Naive B cell (primary cell): Measurements from ENCODE around the gene BCAN. TPM values are rescaled to one million over a fixed set of nuclear protein-coding genes. Genes with fewer than 3 reads are reported as not detected.

Experiments used
- ATAC-seq, 2 donors: fragments of 150-1000 bp; cut with Tn5 transposase; 2 replicates each; pipeline ENCODE4 v1.10.0; 2021; ENCODE audit warnings: low read depth in 2 of 2, mild to moderate bottlenecking in 2 of 2, moderate library complexity in 2 of 2
- DNase-seq: peaks from one replicate; pipeline ENCODE4 v3.0.0; 2022
- H3K27ac Mint-ChIP-seq, 6 donors: one replicate each; pipeline ENCODE4 v1.8.0; 2020 to 2022; ENCODE audit warnings: mild to moderate bottlenecking in 6 of 6, mixed read lengths in 6 of 6, moderate library complexity in 5 of 6, inconsistent platforms in 2 of 6
- H3K27me3 Mint-ChIP-seq, 3 donors: one replicate each; pipeline ENCODE4 v1.8.0; 2021 to 2022; ENCODE audit warnings: mixed read lengths in 3 of 3, mild to moderate bottlenecking in 1 of 3
- H3K36me3 Mint-ChIP-seq, 2 donors: one replicate each; pipeline ENCODE4 v1.8.0; 2020 to 2022; ENCODE audit warnings: mixed read lengths in 2 of 2, inconsistent platforms in 1 of 2, mild to moderate bottlenecking in 1 of 2
- H3K4me1 Mint-ChIP-seq, 3 donors: one replicate each; pipeline ENCODE4 v1.8.0; 2020 to 2022; ENCODE audit warnings: mixed read lengths in 3 of 3, inconsistent platforms in 1 of 3, mild to moderate bottlenecking in 1 of 3, moderate library complexity in 1 of 3
- H3K4me3 Mint-ChIP-seq, 8 donors: one replicate each; pipeline ENCODE4 v1.8.0; 2020 to 2022; ENCODE audit warnings: mild to moderate bottlenecking in 8 of 8, mixed read lengths in 8 of 8, moderate library complexity in 8 of 8, inconsistent platforms in 2 of 8
- H3K9me3 Mint-ChIP-seq, 7 donors: one replicate each; pipeline ENCODE4 v1.8.0; 2020 to 2022; ENCODE audit warnings: mixed read lengths in 7 of 7, mild to moderate bottlenecking in 5 of 7, inconsistent platforms in 2 of 7, moderate library complexity in 1 of 7
- polyA plus RNA-seq, 6 donors: library from polyadenylated mRNA; unstranded; fragments of 300-500 nt; fragmentation: Illumina TruSeq; gene quantifications; one replicate each; pipeline ENCODE4 v1.2.3, GENCODE V29; 2021; ENCODE audit warnings: low read depth in 6 of 6

The BCAN gene
- polyA plus RNA-seq, 6 donors from 2014 or later, result not detected

DNA sequence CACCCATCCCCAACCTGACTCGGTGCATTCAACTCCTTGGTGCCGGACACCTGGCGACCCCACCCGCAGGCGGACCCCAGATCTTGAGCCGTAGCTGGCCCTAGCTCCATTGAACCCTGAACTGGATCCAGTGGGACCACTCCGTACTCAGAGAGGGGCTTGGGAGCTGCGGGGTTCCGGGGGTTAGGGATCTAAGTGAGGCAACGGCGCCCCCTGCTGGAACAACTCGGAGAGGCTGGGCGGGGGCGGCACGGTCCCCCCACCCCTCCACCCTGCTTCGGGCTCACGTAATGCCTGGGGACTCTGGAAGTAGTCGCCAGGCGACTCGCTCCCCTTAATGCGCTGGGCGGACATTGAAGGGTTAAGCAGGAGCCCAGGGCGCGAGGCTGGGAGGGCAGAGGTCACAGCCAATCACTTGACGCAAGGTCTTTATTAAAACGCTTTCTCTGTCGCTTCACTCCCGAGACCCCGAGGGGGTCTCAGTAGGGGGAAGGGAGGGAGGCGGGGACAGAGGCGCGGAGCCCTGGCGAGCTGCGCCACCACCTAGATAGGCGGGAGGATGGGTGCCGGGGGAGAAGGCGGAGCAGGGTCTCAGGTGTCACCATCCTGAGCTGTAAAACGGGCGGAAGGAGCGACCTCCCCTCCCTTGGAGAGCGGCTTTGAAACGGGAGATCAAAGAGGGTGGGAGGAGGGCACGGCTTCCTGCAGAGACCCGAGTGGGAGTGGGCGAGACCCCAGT, 64.2 kb downstream of the BCAN start:
- Mint-ChIP-seq H3K27me3 (peaks cover 23 to 43% (median 27%) of the 10 kb centered on the region in 3 donors), H3K27ac (peak overlapping the region in 3 of 6 donors; percentile 69 to 87 (median 80)), H3K4me3 (peak overlapping the region; percentile 81 to 94 (median 88)), H3K9me3 (no peaks in the 10 kb centered on the region), H3K4me1 (peaks cover 18 to 40% (median 32%) of the 10 kb centered on the region in 3 donors), H3K36me3 (no peaks in the 10 kb centered on the region)
- DNase-seq, result peak; percentile 49
- ATAC-seq, result peak; percentile 72 to 74

DNA sequence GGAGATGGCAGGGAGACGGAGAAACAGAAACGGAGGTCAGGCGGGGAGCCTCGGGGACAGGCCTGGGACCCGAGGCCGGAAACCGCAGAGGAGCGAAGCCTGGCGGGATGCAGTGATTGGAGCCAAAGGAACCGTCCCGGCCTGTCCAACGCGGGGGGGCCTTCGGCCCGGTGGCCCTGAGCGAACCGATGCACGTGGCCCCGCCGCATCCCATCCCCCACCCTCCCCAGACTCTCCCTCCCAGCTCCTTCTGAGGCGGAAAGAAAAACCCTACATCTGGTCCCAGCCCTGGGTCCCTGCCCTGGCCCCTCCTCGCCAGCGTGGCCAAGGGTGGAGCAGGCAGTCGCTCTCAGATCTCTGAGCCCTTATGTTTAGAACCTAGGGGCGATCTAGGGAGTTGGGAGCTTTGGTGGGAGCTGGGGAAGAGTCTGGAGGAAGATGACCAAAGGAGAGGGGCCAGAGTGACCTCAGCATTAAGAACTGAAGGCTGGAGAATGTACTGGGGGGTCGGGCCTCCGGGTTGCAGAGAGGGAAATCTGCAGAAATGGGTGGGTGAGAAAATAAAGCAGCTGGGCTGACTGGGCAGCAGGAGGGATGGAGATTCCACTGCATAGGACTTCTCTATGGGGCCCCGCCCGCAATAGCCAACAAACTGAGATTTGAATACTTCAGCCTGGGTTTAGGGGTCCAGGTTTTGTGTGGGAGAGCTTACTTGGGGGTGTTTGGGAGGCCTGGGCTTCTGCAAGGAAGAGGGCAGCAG, 64.9 kb downstream of the BCAN start:
- DNase-seq (no peak), ATAC-seq (peak; percentile 10 to 14)
- Mint-ChIP-seq H3K27me3 (peaks cover 17 to 36% (median 20%) of the 10 kb centered on the region in 3 donors), H3K4me3 (peak overlapping the region; percentile 81 to 94 (median 88)), H3K27ac (peak overlapping the region in 3 of 6 donors; percentile 2 to 69 (median 20)), H3K36me3 (no peaks in the 10 kb centered on the region), H3K9me3 (no peaks in the 10 kb centered on the region), H3K4me1 (peaks cover 18 to 40% (median 32%) of the 10 kb centered on the region in 3 donors)

DNA sequence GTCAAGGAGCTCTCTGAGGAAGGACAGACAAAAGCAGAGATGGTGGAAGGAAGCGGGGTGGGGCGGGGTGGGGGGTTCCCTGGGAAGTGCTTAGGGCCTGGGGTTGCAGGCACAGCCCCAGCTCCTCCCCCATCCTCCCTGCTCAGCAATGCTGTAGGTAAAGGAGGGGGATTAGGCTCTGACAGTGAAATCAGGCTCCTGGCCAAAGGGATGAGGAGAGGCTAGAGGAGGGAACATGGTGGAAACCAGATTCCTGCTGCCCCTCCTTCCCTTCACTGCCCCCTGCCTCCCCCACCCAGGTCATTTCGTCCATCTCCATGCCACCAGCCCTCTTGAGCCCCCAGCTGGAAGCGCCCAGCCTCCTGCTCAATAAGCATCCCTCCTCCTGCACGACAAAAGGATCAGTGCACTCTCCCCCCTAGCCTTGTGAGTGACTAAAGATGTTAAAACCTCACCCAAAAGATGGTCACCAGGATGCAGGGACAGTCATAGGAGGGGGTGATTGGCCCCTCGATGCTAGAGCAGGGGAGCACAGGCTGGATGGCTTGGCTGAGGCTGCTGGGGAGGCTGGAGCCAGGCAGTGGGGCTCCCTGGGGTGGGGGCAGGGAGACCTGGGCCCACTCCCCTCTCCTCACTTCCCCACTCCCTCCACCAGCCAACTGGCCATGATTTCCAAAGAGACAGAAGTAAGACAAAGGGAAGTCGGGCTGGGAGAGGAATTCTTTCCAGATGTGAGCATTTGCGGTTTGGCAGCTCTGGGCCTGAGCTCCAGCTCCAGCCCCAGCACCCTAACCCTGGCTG, 65.7 kb downstream of the BCAN start:
- H3K27me3 Mint-ChIP-seq, result peaks cover 16 to 33% (median 20%) of the 10 kb centered on the region in 3 donors
- DNase-seq (no peak), ATAC-seq (no peak)
- H3K27ac Mint-ChIP-seq, result peak overlapping the region in 1 of 6 donors; percentile 29
- no peaks in the 10 kb centered on the region for H3K36me3 Mint-ChIP-seq
- H3K4me1 Mint-ChIP-seq, result peaks cover 18 to 40% (median 32%) of the 10 kb centered on the region in 3 donors
- peak overlapping the region in 6 of 8 donors; percentile 81 to 94 (median 88) for H3K4me3 Mint-ChIP-seq
- H3K9me3 Mint-ChIP-seq, result no peaks in the 10 kb centered on the region

DNA sequence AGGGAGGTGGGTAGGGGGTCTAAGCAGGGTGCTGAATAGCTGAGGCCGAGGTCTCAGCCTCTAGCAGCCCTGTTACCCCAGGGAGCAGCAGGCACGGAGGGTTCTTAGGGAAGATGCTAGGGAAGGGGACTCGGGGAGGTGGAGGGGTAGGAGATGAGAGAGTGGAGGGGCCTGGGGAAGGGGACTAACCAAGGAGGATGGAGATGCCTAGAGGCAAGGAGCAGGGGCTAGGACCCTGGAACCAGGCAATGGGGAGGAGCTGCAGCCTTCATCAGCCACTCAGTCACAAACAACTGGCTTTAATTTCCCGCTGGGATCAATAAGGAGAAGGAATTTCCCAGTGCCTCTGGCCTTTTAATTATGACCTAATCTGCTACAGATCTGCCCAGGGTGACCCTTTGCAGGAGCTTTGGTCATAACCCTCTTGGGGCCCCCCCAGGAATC, 66.3 kb downstream of the BCAN start:
- Mint-ChIP-seq H3K27ac (peak overlapping the region in 1 of 6 donors; percentile 29), H3K9me3 (no peaks in the 10 kb centered on the region), H3K36me3 (no peaks in the 10 kb centered on the region), H3K4me1 (peaks cover 18 to 40% (median 32%) of the 10 kb centered on the region in 3 donors), H3K27me3 (peaks cover 10 to 27% (median 15%) of the 10 kb centered on the region in 3 donors), H3K4me3 (peak overlapping the region in 4 of 8 donors; percentile 6 to 75 (median 23))
- DNase-seq, result no peak
- no peak for ATAC-seq

DNA sequence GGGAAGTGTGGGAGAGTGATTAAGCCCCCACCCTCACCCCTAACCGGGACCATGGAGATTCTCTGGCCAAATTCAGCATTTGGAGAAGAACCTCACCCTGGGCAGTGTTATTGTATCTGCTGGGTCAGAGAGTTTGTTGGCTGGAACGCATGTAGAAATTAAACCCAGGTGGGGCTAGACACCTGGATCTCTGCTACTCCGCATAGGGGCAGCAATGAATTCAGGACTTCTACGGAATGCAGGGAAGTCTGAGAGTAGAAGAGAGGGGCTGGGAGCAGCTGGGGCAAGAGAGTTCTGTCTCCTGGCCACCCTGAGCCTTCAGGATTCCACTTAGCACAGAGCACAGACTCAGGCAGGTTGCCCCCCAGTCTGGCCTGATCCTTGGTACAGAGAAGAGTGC, 67.1 kb downstream of the BCAN start:
- DNase-seq, result no peak
- H3K27me3 Mint-ChIP-seq, result peaks cover 6 to 19% (median 7%) of the 10 kb centered on the region in 3 donors
- ATAC-seq, result no peak
- no peaks in the 10 kb centered on the region for H3K9me3 Mint-ChIP-seq
- peak overlapping the region in 1 of 6 donors; percentile 26 for H3K27ac Mint-ChIP-seq
- peaks cover 18 to 32% (median 30%) of the 10 kb centered on the region in 3 donors for H3K4me1 Mint-ChIP-seq
- H3K4me3 Mint-ChIP-seq, result peak overlapping the region in 1 of 8 donors; percentile 75
- no peaks in the 10 kb centered on the region for H3K36me3 Mint-ChIP-seq

Other genes with a start within 250 kb of the BCAN start
- gene MEF2D, start 141.3 kb upstream of the BCAN start, polyA plus RNA-seq, result 10 to 100 TPM in 3 of 6 donors, 1 to 10 TPM in 3; 6.9 to 15.8 (median 9.1) TPM
- not detected for gene IQGAP3, start 69.6 kb upstream of the BCAN start, polyA plus RNA-seq
- 1 to 10 TPM in 5 of 6 donors, not detected in 1; 2.4 to 4.5 (median 3.2) TPM for gene TTC24, start 62.4 kb upstream of the BCAN start, polyA plus RNA-seq
- 100 to 1,000 TPM in 5 of 6 donors, 10 to 100 TPM in 1; 97.6 to 177 (median 110) TPM for gene NAXE, start 50.3 kb upstream of the BCAN start, polyA plus RNA-seq
- gene GPATCH4, start 40.6 kb upstream of the BCAN start, polyA plus RNA-seq, result 10 to 100 TPM; 16.6 to 47.9 (median 28.7) TPM
- gene HAPLN2, start 22.7 kb upstream of the BCAN start, polyA plus RNA-seq, result not detected
- not detected for gene NES, start 35.3 kb downstream of the BCAN start, polyA plus RNA-seq
- gene CRABP2, start 63.5 kb downstream of the BCAN start, polyA plus RNA-seq, result under 1 TPM in 1 of 6 donors, not detected in 5; 0.29 TPM
- gene METTL25B, start 86.4 kb downstream of the BCAN start, polyA plus RNA-seq, result 10 to 100 TPM in 3 of 6 donors, 1 to 10 TPM in 3; 6.9 to 14.4 (median 9.6) TPM
- gene ISG20L2, start 86.6 kb downstream of the BCAN start, polyA plus RNA-seq, result 10 to 100 TPM; 14.3 to 35.0 (median 26.3) TPM
- gene MRPL24, start 99.0 kb downstream of the BCAN start, polyA plus RNA-seq, result 100 to 1,000 TPM in 1 of 6 donors, 10 to 100 TPM in 5; 70.7 to 117 (median 76.1) TPM
- 10 to 100 TPM; 19.6 to 33.8 (median 26.3) TPM for gene HDGF, start 109.6 kb downstream of the BCAN start, polyA plus RNA-seq
- gene PRCC, start 125.4 kb downstream of the BCAN start, polyA plus RNA-seq, result 10 to 100 TPM; 31.9 to 69.4 (median 38.9) TPM
- gene SH2D2A, start 174.7 kb downstream of the BCAN start, polyA plus RNA-seq, result 1 to 10 TPM in 1 of 6 donors, under 1 TPM in 4, not detected in 1; 0.26 to 1.2 (median 0.31) TPM
- gene INSRR, start 217.0 kb downstream of the BCAN start, polyA plus RNA-seq, result not detected
- gene NTRK1, start 218.7 kb downstream of the BCAN start, polyA plus RNA-seq, result not detected